SH-SY5Y (cell line): ENCODE data around the gene GAK.

Experiments used
- GATA2 ChIP-seq: IDR thresholded peaks from 2 replicates; pipeline ENCODE4 v1.6.1; 2011; ENCODE audit warnings: mild to moderate bottlenecking, low read depth, low read length
- GATA3 ChIP-seq: IDR thresholded peaks from 2 replicates; pipeline ENCODE4 v1.6.1; 2011; ENCODE audit warnings: low read depth, mild to moderate bottlenecking, low read length, moderate library complexity

- TF ChIP-seq GATA2 (no peak), GATA3 (no peak)
Observed at GRCh38 chr4:808860-809570, 123.1 kb downstream of the GAK start.
